ENCODE results near the gene PGAM2. TPM values are rescaled to one million over a fixed set of nuclear protein-coding genes. Genes with fewer than 3 reads are reported as not detected.

PGAM2 gene
- total RNA-seq, 1 donor from 2014 or later: 13.3 TPM

GRCh38 chr7:44105832-44106231, 40.5 kb upstream of the PGAM2 start:
- no peak for DNase-seq
- H3K27ac Mint-ChIP-seq (ENCODE audit: unreplicated experiment): no peak overlapping the region
- peaks cover 9% of the 10 kb centered on the region for H3K27me3 Mint-ChIP-seq (ENCODE audit: unreplicated experiment)
- peak overlapping the region; percentile 77 for H3K4me3 Mint-ChIP-seq (ENCODE audit: unreplicated experiment)
- H3K9me3 Mint-ChIP-seq (ENCODE audit: unreplicated experiment): no peaks in the 10 kb centered on the region
- TF ChIP-seq, protein P1, sequence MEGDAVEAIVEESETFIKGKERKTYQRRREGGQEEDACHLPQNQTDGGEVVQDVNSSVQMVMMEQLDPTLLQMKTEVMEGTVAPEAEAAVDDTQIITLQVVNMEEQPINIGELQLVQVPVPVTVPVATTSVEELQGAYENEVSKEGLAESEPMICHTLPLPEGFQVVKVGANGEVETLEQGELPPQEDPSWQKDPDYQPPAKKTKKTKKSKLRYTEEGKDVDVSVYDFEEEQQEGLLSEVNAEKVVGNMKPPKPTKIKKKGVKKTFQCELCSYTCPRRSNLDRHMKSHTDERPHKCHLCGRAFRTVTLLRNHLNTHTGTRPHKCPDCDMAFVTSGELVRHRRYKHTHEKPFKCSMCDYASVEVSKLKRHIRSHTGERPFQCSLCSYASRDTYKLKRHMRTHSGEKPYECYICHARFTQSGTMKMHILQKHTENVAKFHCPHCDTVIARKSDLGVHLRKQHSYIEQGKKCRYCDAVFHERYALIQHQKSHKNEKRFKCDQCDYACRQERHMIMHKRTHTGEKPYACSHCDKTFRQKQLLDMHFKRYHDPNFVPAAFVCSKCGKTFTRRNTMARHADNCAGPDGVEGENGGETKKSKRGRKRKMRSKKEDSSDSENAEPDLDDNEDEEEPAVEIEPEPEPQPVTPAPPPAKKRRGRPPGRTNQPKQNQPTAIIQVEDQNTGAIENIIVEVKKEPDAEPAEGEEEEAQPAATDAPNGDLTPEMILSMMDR (IDR thresholded peaks at IDR 0.05; ENCODE audit: partially characterized antibody, unreplicated experiment): no peak
- H3K36me3 Mint-ChIP-seq (ENCODE audit: unreplicated experiment): no peaks in the 10 kb centered on the region
- peaks cover 2% of the 10 kb centered on the region for H3K4me1 Mint-ChIP-seq (ENCODE audit: low read depth, unreplicated experiment)

DNA sequence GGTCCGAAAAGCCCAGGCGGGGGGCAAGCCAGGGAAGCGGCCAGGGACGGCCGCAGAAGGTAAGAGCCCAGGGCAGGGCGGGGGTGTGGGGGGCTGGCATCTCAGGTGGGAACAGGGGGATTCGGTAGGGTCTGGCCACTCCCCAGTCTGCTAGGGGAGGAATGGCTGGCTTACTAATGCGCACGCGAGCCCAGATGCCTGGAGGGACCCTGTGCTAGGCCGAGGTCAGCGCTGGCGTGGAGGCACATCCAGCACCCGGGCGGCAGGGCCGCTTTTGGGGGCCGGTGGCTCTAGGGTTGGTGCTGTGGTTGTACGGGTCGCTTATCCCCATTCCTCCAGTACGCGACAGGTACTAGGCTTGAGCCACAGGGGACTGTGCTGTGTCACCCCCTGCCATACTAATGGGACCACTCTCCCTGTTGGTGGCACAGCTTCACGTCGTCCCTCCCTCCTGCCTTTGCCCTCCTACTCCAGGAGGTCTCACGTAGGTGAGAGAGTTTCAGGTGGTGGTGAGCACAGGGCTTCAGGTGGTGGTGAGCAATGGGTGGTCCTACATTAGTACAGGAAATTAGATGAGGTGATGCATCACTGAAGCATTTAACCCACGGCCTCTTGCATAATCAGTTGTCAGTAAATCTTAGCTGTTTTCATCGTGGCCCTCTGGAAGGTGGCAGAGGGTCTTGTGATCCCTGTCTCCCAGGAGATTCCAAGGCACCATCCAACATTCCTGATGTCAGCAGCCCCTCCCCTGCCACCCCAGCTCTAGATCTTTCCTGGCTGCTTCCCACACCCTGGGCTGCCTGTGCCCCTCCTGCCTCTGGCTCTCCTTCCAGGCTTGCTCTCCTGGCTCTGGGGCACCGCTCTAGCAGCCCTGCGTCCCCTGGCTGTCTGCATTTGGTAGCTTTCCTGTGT, 39.7 kb upstream of the PGAM2 start:
- Mint-ChIP-seq H3K27me3 (ENCODE audit: unreplicated experiment) (peaks cover 9% of the 10 kb centered on the region), H3K4me1 (ENCODE audit: low read depth, unreplicated experiment) (peaks cover 6% of the 10 kb centered on the region), H3K9me3 (ENCODE audit: unreplicated experiment) (no peaks in the 10 kb centered on the region), H3K36me3 (ENCODE audit: unreplicated experiment) (no peaks in the 10 kb centered on the region), H3K27ac (ENCODE audit: unreplicated experiment) (no peak overlapping the region), H3K4me3 (ENCODE audit: unreplicated experiment) (peak overlapping the region; percentile 77)
- TF ChIP-seq, protein P1 (IDR thresholded peaks at IDR 0.05; ENCODE audit: partially characterized antibody, unreplicated experiment): no peak
- no peak for DNase-seq

- peak within 1 kb of the TSS; percentile 77 for H3K4me3 Mint-ChIP-seq (ENCODE audit: unreplicated experiment)
- H3K27me3 Mint-ChIP-seq (ENCODE audit: unreplicated experiment): peaks cover 9% of the 10 kb centered on the region
- peak; percentile 60 for DNase-seq
- H3K9me3 Mint-ChIP-seq (ENCODE audit: unreplicated experiment): no peaks in the 10 kb centered on the region
- no peak within 1 kb of the TSS for H3K27ac Mint-ChIP-seq (ENCODE audit: unreplicated experiment)
- peaks cover 10% of the 10 kb centered on the region for H3K4me1 Mint-ChIP-seq (ENCODE audit: low read depth, unreplicated experiment)
- H3K36me3 Mint-ChIP-seq (ENCODE audit: unreplicated experiment): no peaks in the 10 kb centered on the region
- TF ChIP-seq, protein P1 (IDR thresholded peaks at IDR 0.05; ENCODE audit: partially characterized antibody, unreplicated experiment): no peak
Observed at GRCh38 chr7:44103923-44104859, 38.8 kb upstream of the PGAM2 start, which contains the start of gene AEBP1. Gene AEBP1 (plus strand): TSS chr7:44104345. CDS start chr7:44104666, 321 bp downstream.

GRCh38 chr7:44103566-44103922, 38.2 kb upstream of the PGAM2 start:
- H3K36me3 Mint-ChIP-seq (ENCODE audit: unreplicated experiment): no peaks in the 10 kb centered on the region

More at GRCh38 chr7:44103566-44103922, 38.2 kb upstream of the PGAM2 start:
- no peaks in the 10 kb centered on the region for H3K9me3 Mint-ChIP-seq (ENCODE audit: unreplicated experiment)
- peaks cover 10% of the 10 kb centered on the region for H3K4me1 Mint-ChIP-seq (ENCODE audit: low read depth, unreplicated experiment)
- TF ChIP-seq, protein P1 (IDR thresholded peaks at IDR 0.05; ENCODE audit: partially characterized antibody, unreplicated experiment): no peak
- H3K4me3 Mint-ChIP-seq (ENCODE audit: unreplicated experiment): peak overlapping the region; percentile 73
- DNase-seq: no peak
- no peak overlapping the region for H3K27ac Mint-ChIP-seq (ENCODE audit: unreplicated experiment)
- peaks cover 9% of the 10 kb centered on the region for H3K27me3 Mint-ChIP-seq (ENCODE audit: unreplicated experiment)

Data from glutamatergic neuron (in vitro differentiated cells).